ENCODE results near the gene KRT76. TPM values are rescaled to one million over a fixed set of nuclear protein-coding genes. Genes with fewer than 3 reads are reported as not detected.

Gene KRT76
- total RNA-seq, 1 experiment from 2014 or later: 0.21 TPM

DNA sequence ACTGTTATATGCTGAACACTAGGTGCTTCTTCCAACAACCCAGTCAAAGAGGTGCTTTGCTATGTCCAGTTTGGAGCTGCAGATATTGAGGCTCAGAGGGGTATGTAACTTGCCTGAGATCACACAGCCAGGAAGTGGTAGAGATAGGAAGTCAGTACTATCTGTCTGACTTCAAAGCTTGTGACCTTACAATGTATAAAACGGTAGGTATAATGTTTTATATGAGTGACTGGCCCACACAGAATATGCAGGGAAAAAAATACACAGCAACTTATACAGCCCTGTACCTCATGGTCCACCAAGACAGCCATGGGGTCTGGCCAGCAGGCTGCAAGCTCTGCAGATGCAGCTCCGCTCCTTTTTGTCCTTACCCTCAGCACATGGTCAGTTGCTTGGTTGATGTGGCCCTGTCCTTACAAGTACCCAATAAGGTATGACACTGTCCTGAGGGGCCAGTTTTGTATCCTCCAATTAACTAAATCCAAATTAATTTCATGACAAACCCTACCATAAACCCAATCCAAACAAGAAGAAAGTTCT, 40.6 kb upstream of the KRT76 start:
- H3K36me3 ChIP-seq: no peaks in the 10 kb centered on the region
- no peak overlapping the region for H3K4me3 ChIP-seq
- H3K4me1 ChIP-seq (replicated peaks): peaks cover 9% of the 10 kb centered on the region; the same call in 1 of the 2 replicates
- H3K27ac ChIP-seq: no peak overlapping the region
- peaks cover 12% of the 10 kb centered on the region for H3K9me3 ChIP-seq (replicated peaks)
- peak; percentile 81 to 94 for DNase-seq (ENCODE audit: low read depth in 1 of 2, low spot score in 2 of 2)
- H3K27me3 ChIP-seq (replicated peaks): peaks cover 95% of the 10 kb centered on the region

DNA sequence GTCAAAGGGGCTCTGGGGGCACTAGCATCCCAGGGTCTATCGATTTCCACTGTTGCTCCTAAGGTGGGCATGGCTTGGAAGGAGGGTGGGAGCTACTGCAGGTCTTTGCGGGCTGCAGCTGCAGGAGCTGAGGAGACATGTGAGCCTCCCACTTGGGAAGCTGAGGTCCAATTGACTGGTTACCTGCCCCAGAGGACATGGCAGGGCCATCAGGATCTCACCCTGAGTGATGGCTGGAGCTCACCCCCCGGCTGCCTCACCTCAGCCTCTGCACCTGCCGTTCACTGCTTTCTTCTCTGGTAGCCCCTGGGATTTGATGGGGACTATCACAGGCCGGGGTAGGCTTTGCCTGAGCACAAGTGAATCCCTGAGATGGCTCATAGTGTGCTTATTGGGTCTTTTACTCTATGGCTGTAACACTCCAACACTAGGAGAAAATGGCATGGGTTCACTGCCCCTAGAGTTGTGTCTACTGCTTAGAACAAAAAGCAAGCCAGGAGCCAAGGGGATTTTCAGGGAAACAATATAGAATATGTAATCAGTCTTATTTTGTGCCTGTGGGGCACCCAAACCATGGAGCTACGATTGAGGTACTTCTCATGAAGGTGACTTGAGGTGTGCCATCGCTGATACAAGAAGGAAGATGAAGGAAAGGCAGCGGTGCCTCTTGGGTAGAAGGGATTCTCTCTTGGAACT, 40.0 kb upstream of the KRT76 start:
- peak; percentile 79 to 96 for DNase-seq (ENCODE audit: low read depth in 1 of 2, low spot score in 2 of 2)
- Histone ChIP-seq H3K9me3 (replicated peaks) (peaks cover 12% of the 10 kb centered on the region), H3K27me3 (replicated peaks) (peaks cover 95% of the 10 kb centered on the region), H3K4me1 (replicated peaks) (peaks cover 6% of the 10 kb centered on the region; the same call in 1 of the 2 replicates), H3K4me3 (no peak overlapping the region), H3K36me3 (no peaks in the 10 kb centered on the region), H3K27ac (no peak overlapping the region)

DNA sequence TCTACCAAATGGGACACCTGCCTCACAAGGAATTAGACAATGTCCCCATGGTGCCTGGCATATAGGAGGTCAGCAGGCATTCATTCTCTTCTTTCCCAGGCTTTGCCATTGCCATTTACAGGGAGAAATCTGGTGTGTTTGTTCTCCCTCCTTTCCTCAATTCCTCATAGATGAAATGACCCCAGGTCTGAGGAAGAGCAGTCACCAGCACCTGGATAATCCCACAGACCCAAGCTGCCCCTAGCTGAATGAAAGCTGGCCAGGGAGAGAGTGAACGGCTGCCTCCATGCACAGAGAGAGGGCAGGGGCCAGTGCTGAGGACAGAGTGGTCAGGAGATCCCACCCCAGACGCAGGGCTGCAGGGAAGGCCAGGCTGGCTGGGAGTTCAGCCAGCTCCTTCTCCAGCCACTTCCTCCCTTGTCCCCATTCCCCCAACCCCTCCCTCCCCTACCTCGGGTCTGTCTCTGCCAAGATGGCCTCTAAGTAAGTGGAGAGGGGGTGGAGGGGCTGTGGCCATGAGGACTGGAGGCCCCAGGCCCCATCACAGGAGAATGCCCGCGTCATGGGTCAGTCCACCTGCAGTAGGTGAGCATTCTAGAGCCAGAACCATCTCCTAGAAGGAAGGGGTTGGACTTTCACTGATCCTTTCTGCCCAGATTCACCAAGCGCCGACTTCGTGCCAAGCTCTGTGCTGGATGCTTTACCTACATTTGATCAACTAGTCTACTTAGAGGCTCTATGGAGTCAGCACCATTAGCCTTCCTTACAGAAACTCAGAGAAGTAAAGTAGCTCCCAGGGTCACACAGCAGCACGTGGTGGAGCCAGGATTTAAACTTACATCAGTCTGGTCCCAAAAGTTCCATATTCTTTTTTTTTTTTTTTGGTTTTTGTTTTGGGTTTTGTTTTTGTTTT, 38.8 kb upstream of the KRT76 start:
- H3K4me1 ChIP-seq (replicated peaks): 0 out of 2 replicates have a peak, but pooled peaks cover 6% of the 10 kb centered on the region
- H3K9me3 ChIP-seq (replicated peaks): peaks cover 12% of the 10 kb centered on the region
- no peak overlapping the region for H3K4me3 ChIP-seq
- no peak overlapping the region for H3K27ac ChIP-seq
- no peaks in the 10 kb centered on the region for H3K36me3 ChIP-seq
- peaks cover 95% of the 10 kb centered on the region for H3K27me3 ChIP-seq (replicated peaks)
- peak; percentile 81 to 94 for DNase-seq (ENCODE audit: low read depth in 1 of 2, low spot score in 2 of 2)

DNA sequence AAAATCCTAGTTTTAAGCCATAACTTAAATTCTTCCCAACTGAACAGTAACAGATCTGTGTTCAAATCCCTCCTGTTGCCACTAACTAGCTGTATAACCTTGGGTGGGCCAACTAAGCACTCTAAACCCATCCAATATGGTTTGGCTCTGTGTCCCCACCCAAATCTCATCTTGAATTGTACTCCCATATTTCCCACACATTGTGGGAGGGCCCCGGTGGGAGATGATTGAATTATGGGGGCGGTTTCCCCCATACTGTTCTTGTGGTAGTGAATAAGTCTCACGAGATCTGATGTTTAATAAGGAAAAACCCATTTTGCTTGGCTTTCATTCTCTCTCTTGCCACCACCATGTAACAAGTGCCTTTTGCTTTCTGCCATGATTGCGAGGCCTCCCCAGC, 38.0 kb upstream of the KRT76 start:
- H3K27me3 ChIP-seq (replicated peaks): peaks cover 93% of the 10 kb centered on the region
- DNase-seq (ENCODE audit: low read depth in 1 of 2, low spot score in 2 of 2): peak; percentile 80 to 94
- 0 out of 2 replicates have a peak, but pooled peaks cover 6% of the 10 kb centered on the region for H3K4me1 ChIP-seq (replicated peaks)
- no peak overlapping the region for H3K4me3 ChIP-seq
- no peaks in the 10 kb centered on the region for H3K36me3 ChIP-seq
- peaks cover 12% of the 10 kb centered on the region for H3K9me3 ChIP-seq (replicated peaks)
- H3K27ac ChIP-seq: no peak overlapping the region

DNA sequence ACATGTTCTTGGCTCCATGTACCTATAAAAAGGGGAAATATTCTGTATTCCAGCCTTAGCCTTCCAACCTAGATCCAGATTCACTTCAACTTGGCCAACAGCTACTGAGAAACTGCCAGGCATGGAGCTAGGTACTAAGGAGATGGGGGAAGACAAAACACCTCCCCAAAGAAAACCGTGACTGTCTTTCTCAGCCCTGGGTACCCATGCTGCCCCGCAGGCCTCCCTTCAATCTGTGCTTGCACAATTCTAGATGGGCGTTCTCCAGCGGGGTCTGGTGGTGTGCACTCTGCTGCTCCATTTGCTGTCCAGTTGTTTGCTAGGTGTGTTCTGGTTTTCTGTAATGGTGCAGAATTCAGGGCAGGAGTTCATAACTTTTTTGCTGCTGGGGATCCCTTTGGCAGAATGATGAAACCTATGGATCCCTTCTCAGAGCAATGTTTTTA, 37.6 kb upstream of the KRT76 start:
- H3K27me3 ChIP-seq (replicated peaks): peaks cover 93% of the 10 kb centered on the region
- no peak overlapping the region for H3K27ac ChIP-seq
- H3K36me3 ChIP-seq: no peaks in the 10 kb centered on the region
- peak in 1 of 2 experiments; percentile 94 for DNase-seq (ENCODE audit: low read depth in 1 of 2, low spot score in 2 of 2)
- H3K9me3 ChIP-seq (replicated peaks): peaks cover 13% of the 10 kb centered on the region
- H3K4me1 ChIP-seq (replicated peaks): 0 out of 2 replicates have a peak, but pooled peaks cover 3% of the 10 kb centered on the region
- H3K4me3 ChIP-seq: no peak overlapping the region

DNA sequence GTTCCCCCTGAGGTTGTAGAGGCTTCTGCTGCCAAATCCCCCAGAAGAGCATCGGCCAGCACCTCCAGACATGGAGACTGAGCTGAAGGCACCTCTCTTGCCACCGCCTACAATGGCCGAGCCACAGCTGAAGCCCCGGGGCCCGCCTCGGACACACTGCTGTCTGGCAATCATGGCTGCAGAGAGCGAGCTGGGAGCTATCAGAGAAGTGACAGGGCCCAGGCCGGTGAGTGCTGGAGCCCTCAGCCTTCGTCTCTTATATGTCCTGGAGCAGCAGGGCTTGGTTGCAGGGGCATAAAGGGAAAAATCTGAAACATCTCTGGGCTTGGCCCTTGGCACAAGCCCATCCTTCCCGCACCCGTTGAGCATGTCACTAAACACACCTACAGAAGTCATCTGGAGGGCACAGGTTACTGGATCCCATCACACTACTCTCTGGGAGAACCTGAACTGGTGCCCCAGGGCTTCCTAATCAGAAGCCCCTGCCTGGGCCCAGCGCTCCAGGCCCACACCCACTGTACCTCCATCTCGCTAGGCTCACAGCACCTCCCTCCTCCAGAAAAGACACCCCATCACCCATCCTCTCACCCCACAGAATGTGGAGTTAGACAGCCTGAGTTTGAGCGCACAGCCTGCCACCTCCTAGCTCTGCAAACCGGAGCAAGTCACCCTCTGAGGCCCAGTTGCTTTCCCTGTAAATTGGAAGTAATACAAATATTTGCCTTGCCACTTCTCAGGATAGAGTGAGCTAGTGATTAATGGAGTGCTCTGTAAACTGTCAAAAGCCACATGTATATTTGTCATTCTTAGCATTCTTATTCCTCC, 37.0 kb upstream of the KRT76 start, which contains the start of gene KRT4:
KRT4 (minus strand) TSS at position 232 of the 825 bp plus-strand sequence; CDS start at position 174, 58 bp downstream.
- H3K27ac ChIP-seq: no peak within 1 kb of the TSS
- H3K9me3 ChIP-seq (replicated peaks): peaks cover 19% of the 10 kb centered on the region
- H3K36me3 ChIP-seq: no peaks in the 10 kb centered on the region
- H3K27me3 ChIP-seq (replicated peaks): peaks cover 93% of the 10 kb centered on the region
- H3K4me1 ChIP-seq (replicated peaks): 0 out of 2 replicates have a peak, but pooled peaks cover 3% of the 10 kb centered on the region
- H3K4me3 ChIP-seq: no peak within 1 kb of the TSS
- DNase-seq (ENCODE audit: low read depth in 1 of 2, low spot score in 2 of 2): peak in 1 of 2 experiments; percentile 81

DNA sequence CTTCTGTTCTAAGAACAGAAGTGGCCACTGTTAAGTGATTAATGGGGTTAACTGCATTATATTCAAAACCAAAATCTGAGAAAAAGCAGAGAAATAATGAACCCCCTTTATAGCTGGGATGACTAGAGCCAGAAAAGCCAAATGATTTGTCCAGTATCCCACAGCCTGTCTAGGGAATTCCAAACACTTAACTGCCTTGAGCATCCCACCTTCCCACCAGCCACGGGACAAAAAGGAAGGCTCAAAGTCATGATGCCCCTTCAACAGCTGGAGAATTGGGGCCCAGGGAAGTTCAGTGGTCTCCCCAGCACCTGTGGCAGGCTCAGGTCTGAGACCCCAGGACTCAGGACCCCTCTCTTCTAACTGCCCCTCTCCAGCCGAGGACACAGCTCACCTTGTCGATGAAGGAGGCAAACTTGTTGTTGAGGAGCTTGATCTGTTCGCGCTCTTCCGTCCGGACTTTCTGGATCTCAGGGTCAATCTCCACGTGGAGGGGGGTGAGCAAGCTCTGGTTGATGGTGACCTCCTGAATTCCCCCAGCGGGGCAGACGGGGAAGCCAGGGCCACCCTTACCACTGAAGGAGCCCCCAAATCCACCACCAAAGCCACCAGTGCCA, 36.2 kb upstream of the KRT76 start:
- Histone ChIP-seq H3K27me3 (replicated peaks) (peaks cover 93% of the 10 kb centered on the region), H3K9me3 (replicated peaks) (peaks cover 27% of the 10 kb centered on the region), H3K4me3 (no peak overlapping the region), H3K27ac (no peak overlapping the region), H3K36me3 (no peaks in the 10 kb centered on the region), H3K4me1 (replicated peaks) (0 out of 2 replicates have a peak, but pooled peaks cover 3% of the 10 kb centered on the region)
- DNase-seq (ENCODE audit: low read depth in 1 of 2, low spot score in 2 of 2): peak; percentile 79 to 94

DNA sequence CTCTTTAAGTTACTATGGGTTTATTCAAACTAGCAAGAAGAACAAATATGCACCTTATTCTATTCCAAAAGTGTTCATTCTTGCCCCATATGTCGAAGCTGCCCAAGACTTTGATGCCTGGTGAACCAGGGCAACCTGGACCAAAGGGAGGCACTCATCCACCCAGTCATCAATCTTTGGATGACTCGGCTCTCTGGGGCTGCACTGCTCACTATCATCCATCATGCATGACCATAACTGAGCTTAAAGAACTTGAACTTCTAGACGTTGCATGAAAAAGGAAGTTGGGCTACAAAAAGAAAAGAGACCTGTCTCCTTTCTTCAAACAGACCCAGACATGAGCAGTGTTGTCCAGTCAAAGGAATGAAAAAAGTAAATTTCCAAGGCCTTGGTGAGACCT, 35.6 kb upstream of the KRT76 start:
- Histone ChIP-seq H3K4me3 (no peak overlapping the region), H3K9me3 (replicated peaks) (peaks cover 31% of the 10 kb centered on the region), H3K36me3 (no peaks in the 10 kb centered on the region), H3K27ac (no peak overlapping the region), H3K4me1 (replicated peaks) (0 out of 2 replicates have a peak, but pooled peaks cover 3% of the 10 kb centered on the region), H3K27me3 (replicated peaks) (peaks cover 93% of the 10 kb centered on the region)
- peak in 1 of 2 experiments; percentile 94 for DNase-seq (ENCODE audit: low read depth in 1 of 2, low spot score in 2 of 2)

DNA sequence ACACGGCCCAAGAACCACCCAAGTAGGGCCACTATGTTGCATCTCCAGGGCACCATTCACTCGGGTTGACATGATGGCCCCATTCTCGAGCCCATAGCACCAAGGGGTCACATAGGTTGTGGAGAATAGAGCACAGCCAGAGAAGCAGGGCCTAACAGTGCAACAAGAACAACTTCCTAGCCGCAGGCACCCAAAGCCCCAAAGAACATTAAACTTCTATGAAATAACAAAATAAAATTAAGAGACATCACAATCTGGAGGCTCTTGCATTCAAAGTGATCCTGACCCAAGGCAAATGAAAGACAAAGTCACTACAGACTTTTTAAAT, 34.9 kb upstream of the KRT76 start:
- Histone ChIP-seq H3K4me3 (no peak overlapping the region), H3K9me3 (replicated peaks) (peaks cover 31% of the 10 kb centered on the region), H3K27ac (no peak overlapping the region), H3K27me3 (replicated peaks) (peaks cover 93% of the 10 kb centered on the region), H3K36me3 (no peaks in the 10 kb centered on the region), H3K4me1 (replicated peaks) (0 out of 2 replicates have a peak, but pooled peaks cover 3% of the 10 kb centered on the region)
- DNase-seq (ENCODE audit: low read depth in 1 of 2, low spot score in 2 of 2): peak in 1 of 2 experiments; percentile 94

DNA sequence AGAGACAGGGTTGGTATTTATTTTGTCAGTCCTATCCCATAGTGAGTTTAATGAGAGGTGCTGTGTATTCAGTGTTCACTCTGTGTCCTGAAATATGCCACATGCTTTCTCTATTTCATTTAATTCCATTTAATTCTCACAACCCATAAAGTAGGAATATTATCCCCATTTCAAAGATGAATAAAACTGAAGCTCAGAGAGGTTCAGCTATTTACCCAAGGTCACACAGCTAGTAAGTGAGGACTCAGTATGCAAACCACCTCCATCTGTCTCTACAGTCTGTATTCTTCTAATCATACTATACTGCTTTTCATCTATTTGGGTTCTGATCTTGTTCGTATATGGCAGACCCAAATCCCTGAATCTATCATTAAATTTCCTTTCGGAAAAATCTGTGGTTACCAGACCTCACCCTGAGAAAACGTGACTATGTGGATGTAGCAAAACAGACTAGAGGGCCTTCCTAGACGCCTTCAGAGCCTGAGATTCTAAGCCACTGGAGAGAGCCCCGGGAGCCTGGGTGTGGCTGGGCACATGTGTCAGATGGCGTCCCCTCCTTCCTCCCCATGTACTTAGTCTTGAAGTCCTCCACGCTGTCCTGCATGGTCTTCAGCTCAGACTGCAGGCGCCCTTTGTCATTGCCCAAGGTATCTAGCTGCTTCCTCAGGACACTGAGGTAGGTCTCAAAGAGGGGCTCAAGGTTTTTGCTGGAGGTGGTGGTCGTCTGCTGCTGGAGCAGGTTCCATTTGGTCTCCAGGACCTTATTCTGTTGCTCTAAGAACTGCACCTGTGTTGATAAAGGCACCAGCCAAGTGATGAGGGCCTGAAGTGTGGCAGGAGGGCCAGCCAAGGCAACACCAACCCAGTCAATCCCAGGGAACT, 34.3 kb upstream of the KRT76 start:
- no peak overlapping the region for H3K4me3 ChIP-seq
- H3K36me3 ChIP-seq: no peaks in the 10 kb centered on the region
- H3K9me3 ChIP-seq (replicated peaks): peaks cover 30% of the 10 kb centered on the region
- peaks cover 95% of the 10 kb centered on the region for H3K27me3 ChIP-seq (replicated peaks)
- 0 out of 2 replicates have a peak, but pooled peaks cover 3% of the 10 kb centered on the region for H3K4me1 ChIP-seq (replicated peaks)
- DNase-seq (ENCODE audit: low read depth in 1 of 2, low spot score in 2 of 2): peak; percentile 80 to 94
- H3K27ac ChIP-seq: no peak overlapping the region

DNA sequence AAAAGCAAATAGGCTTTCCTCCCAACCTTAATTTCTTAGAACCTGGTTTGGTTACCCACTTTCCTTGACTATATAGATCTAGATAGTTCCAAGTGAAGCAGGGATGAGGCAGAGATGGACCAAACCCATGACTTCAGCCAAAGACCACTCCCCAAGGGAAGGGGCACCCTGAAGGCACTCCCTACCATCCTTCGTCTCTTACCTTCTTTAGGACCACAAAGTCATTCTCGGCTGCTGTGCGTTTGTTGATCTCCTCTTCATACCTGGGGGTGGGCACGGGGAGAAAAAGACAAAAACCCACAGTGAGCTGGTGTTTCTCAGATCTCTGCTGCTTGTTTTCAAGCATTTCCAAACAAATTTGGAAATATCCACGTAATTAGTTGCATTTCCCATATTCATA, 33.4 kb upstream of the KRT76 start:
- H3K27me3 ChIP-seq (replicated peaks): peaks cover 96% of the 10 kb centered on the region
- DNase-seq (ENCODE audit: low read depth in 1 of 2, low spot score in 2 of 2): peak; percentile 79 to 93

DNA sequence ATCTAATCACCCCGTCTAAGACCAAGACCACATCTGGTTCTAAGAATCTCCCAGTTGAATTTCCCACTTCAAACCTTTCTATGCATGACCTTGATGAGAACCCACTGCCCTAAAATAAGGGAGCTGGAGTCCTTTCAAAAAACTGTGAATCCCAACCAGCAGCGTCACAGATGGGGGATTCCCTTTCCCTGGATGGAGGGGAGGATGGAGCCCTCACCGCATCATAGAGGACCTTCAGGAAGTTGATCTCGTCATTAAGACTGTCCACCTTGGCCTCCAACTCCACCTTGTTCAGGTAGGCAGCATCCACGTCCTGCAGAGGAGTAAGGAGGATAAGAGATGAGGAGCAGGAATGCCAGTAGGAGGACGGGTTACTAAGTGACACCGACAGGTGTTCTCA, 32.0 kb upstream of the KRT76 start:
- DNase-seq (ENCODE audit: low read depth in 1 of 2, low spot score in 2 of 2): peak in 1 of 2 experiments; percentile 94
- H3K27ac ChIP-seq: no peak overlapping the region
- H3K27me3 ChIP-seq (replicated peaks): peaks cover 87% of the 10 kb centered on the region
- 0 out of 2 replicates have a peak, but pooled peaks cover under 1% of the 10 kb centered on the region for H3K4me1 ChIP-seq (replicated peaks)
- no peaks in the 10 kb centered on the region for H3K36me3 ChIP-seq
- H3K4me3 ChIP-seq: no peak overlapping the region
- peaks cover 30% of the 10 kb centered on the region for H3K9me3 ChIP-seq (replicated peaks)

More for the DNA sequence above, 33.4 kb upstream of the KRT76 start:
- H3K27ac ChIP-seq: no peak overlapping the region
- H3K36me3 ChIP-seq: no peaks in the 10 kb centered on the region
- H3K4me3 ChIP-seq: no peak overlapping the region
- H3K9me3 ChIP-seq (replicated peaks): peaks cover 32% of the 10 kb centered on the region
- 0 out of 2 replicates have a peak, but pooled peaks cover 3% of the 10 kb centered on the region for H3K4me1 ChIP-seq (replicated peaks)

All from SJSA1 (cell line).